ENCODE measurements around the gene ABCG5. TPM values are rescaled to one million over a fixed set of nuclear protein-coding genes. Genes with fewer than 3 reads are reported as not detected.

Gene ABCG5
- total and polyA plus RNA-seq, 2 experiments from 2014 or later = 5.4 TPM

GRCh38 chr2:43841949-43842865 is 3.6 kb upstream of the ABCG5 start:
- no peaks in the 10 kb centered on the region for H3K36me3 ChIP-seq (replicated peaks; ENCODE audit: insufficient read depth, low read depth)
- H3K4me2 ChIP-seq = no peak overlapping the region
- 88% methylated on average over 14 of the region's 14 CpGs for WGBS (ENCODE audit: low lambda C conversion rate, missing lambda C conversion rate)
- no peak for DNase-seq (ENCODE audit: low spot score)
- no peak overlapping the region for H3K4me3 ChIP-seq
- no peaks in the 10 kb centered on the region for H3K9me2 ChIP-seq (replicated peaks; ENCODE audit: insufficient read depth)
- no peak overlapping the region for H2AFZ ChIP-seq
- no peaks in the 10 kb centered on the region for H3K79me2 ChIP-seq
- H3K27me3 ChIP-seq = no peaks in the 10 kb centered on the region
- no peaks in the 10 kb centered on the region for H4K20me1 ChIP-seq (ENCODE audit: insufficient read depth, poor library complexity, severe bottlenecking)
- TF ChIP-seq EZH2phosphoT487 (IDR thresholded peaks at IDR 0.05; ENCODE audit: low read depth, severe bottlenecking, unreplicated experiment) = no peak
- H3K4me1 ChIP-seq (ENCODE audit: insufficient read depth) = no peaks in the 10 kb centered on the region
- H3K9me3 ChIP-seq (ENCODE audit: low read depth) = no peaks in the 10 kb centered on the region
- no peak overlapping the region for H3K27ac ChIP-seq

DNA sequence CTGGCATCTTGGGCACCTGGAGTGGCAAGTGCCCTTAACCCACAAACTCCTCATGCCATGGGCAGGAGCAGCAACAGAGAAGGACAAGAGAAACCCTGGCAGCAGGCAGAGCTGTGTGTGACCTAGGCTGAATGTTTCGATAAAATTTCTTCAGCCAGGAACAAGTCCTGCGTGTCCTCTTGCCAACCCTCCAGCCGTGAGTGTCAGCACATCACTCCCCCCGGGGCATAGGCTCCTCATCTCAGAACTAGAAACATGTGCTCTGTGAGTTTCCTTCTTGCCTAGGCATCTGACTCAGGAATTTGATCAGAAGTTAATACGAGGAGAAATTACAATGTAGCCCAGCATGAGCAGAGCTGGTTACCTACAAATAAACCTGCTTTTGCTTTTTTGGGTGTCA is 2.3 kb upstream of the ABCG5 start:
- H3K4me2 ChIP-seq = no peak overlapping the region
- no peaks in the 10 kb centered on the region for H3K27me3 ChIP-seq
- H4K20me1 ChIP-seq (ENCODE audit: insufficient read depth, poor library complexity, severe bottlenecking) = no peaks in the 10 kb centered on the region
- no peak for DNase-seq (ENCODE audit: low spot score)
- H3K9me3 ChIP-seq (ENCODE audit: low read depth) = no peaks in the 10 kb centered on the region
- no peaks in the 10 kb centered on the region for H3K9me2 ChIP-seq (replicated peaks; ENCODE audit: insufficient read depth)
- no peaks in the 10 kb centered on the region for H3K4me1 ChIP-seq (ENCODE audit: insufficient read depth)
- H2AFZ ChIP-seq = no peak overlapping the region
- no peak overlapping the region for H3K27ac ChIP-seq
- WGBS (ENCODE audit: low lambda C conversion rate, missing lambda C conversion rate) = 74% methylated on average over 5 of the region's 5 CpGs
- no peaks in the 10 kb centered on the region for H3K79me2 ChIP-seq
- H3K4me3 ChIP-seq = no peak overlapping the region
- no peaks in the 10 kb centered on the region for H3K36me3 ChIP-seq (replicated peaks; ENCODE audit: insufficient read depth, low read depth)
- TF ChIP-seq CTCF (IDR thresholded peaks at IDR 0.05; ENCODE audit: poor library complexity) = no peak
- TF ChIP-seq EZH2phosphoT487 (IDR thresholded peaks at IDR 0.05; ENCODE audit: low read depth, severe bottlenecking, unreplicated experiment) = no peak

DNA sequence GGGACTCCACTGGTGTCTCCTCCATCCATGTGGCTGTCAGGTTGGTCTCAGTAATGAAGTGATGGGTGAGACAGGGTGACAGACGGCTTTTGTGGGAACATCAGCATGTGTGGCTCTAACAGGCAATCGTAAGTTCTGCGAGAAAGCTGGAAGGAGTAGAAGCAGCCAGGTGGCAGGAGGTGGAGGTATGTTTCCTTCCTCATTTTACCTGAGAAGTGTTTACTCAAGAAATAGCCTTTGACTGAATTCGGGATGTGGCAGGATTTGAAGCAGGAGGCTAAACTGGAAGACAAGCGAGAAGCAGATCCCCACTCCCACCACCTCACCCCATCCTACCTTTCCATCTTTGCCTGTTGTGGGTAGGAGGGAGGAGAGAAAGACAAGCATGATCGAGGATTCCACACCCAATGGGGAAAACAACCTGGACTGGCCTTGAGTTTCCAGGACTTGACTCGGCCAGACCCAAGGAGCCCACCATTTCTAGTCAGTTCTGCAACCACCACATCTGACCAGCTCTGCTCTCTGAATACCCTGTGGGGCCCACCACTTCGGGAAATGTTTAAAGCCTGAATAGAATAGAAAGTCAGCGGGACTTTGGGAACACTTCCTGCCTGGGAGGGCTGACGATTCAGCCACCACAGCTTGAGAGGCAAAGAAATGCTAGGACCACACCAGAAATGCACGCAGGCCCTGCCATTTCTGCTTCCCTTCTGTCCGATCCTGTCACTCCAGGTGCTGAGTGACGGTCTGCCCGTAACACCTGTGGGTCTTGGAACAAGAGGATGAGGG is 1.3 kb upstream of the ABCG5 start:
- Histone ChIP-seq H3K27ac (no peak overlapping the region), H4K20me1 (ENCODE audit: insufficient read depth, poor library complexity, severe bottlenecking) (no peaks in the 10 kb centered on the region), H3K4me2 (no peak overlapping the region), H3K27me3 (no peaks in the 10 kb centered on the region), H3K4me1 (ENCODE audit: insufficient read depth) (no peaks in the 10 kb centered on the region), H3K9me2 (replicated peaks; ENCODE audit: insufficient read depth) (no peaks in the 10 kb centered on the region), H3K79me2 (no peaks in the 10 kb centered on the region), H3K4me3 (no peak overlapping the region), H3K9me3 (ENCODE audit: low read depth) (no peaks in the 10 kb centered on the region), H3K36me3 (replicated peaks; ENCODE audit: insufficient read depth, low read depth) (no peaks in the 10 kb centered on the region), H2AFZ (no peak overlapping the region)
- DNase-seq (ENCODE audit: low spot score) = no peak
- 88% methylated on average over 14 of the region's 14 CpGs for WGBS (ENCODE audit: low lambda C conversion rate, missing lambda C conversion rate)
- TF ChIP-seq EZH2 (IDR thresholded peaks at IDR 0.05; ENCODE audit: borderline replicate concordance) (no peak), CTCF (IDR thresholded peaks at IDR 0.05; ENCODE audit: poor library complexity) (no peak), EZH2phosphoT487 (IDR thresholded peaks at IDR 0.05; ENCODE audit: low read depth, severe bottlenecking, unreplicated experiment) (no peak)
